GM19463 (cell line): ENCODE data around the gene IFITM5.
"Not testable (repeated sequence)": the region's sequence is repeated elsewhere in the genome, so short reads cannot be mapped to it uniquely, and the experiment has no call there.

Experiments used
- ATAC-seq: cut with Tn5 transposase; IDR thresholded peaks from one replicate; pipeline ENCODE4 v1.9.1; 2021; ENCODE audit warnings: mild to moderate bottlenecking, moderate library complexity; ENCODE audit not compliant: unreplicated experiment

The IFITM5 gene

GRCh38 chr11:299081-299891 lies at the start of gene IFITM5:
Gene IFITM5 (minus strand): TSS chr11:299526. CDS start chr11:299490, 36 bp downstream.
- ATAC-seq: no peak

- ATAC-seq: no peak
These were observed 47.2 kb upstream of the IFITM5 start for GRCh38 chr11:346529-346928.

- no peak for ATAC-seq
These were observed 45.7 kb upstream of the IFITM5 start for GRCh38 chr11:344836-345578.

GRCh38 chr11:342328-342727 lies 43.0 kb upstream of the IFITM5 start:
- no peak for ATAC-seq

GRCh38 chr11:340539-341512 lies 41.5 kb upstream of the IFITM5 start:
- no peak for ATAC-seq

GRCh38 chr11:339963-340362 lies 40.6 kb upstream of the IFITM5 start:
- no peak for ATAC-seq

- ATAC-seq: no peak
These were observed 38.4 kb upstream of the IFITM5 start for GRCh38 chr11:337711-338110.

- no peak for ATAC-seq
These were observed 37.4 kb upstream of the IFITM5 start for GRCh38 chr11:336659-337198.

- ATAC-seq: no peak
These were observed 36.7 kb upstream of the IFITM5 start for GRCh38 chr11:335779-336658.

GRCh38 chr11:334264-334994 lies 35.1 kb upstream of the IFITM5 start:
- no peak for ATAC-seq

- not testable (repeated sequence) for ATAC-seq
These were observed 34.4 kb upstream of the IFITM5 start for GRCh38 chr11:333616-334263.

- ATAC-seq: no peak
These were observed 33.5 kb upstream of the IFITM5 start for GRCh38 chr11:332651-333480.

- no peak for ATAC-seq
These were observed 32.2 kb upstream of the IFITM5 start for GRCh38 chr11:331358-332060.

GRCh38 chr11:330694-331357 lies 31.5 kb upstream of the IFITM5 start:
- ATAC-seq: no peak

- ATAC-seq: no peak
These were observed 31.0 kb upstream of the IFITM5 start for GRCh38 chr11:330307-330693.

- no peak for ATAC-seq
These were observed 30.5 kb upstream of the IFITM5 start for GRCh38 chr11:329886-330253.
